Omental fat pad (tissue), 4 donors: ENCODE data around the gene IL2RG. TPM values are rescaled to one million over a fixed set of nuclear protein-coding genes. Genes with fewer than 3 reads are reported as not detected.

Source experiments
- ATAC-seq: fragments of 150-250 bp; one replicate; pipeline ENCODE4 v1.9.1; 2016; ENCODE audit warnings: mild to moderate bottlenecking, moderate library complexity; ENCODE audit not compliant: low FRiP score
- DNase-seq: peaks from one replicate; pipeline ENCODE4 v3.0.0-alpha.2; 2019; ENCODE audit warnings: low spot score
- CTCF ChIP-seq, 3 donors: fragments of 450-650 bp; IDR thresholded peaks; one replicate each; pipeline ENCODE4 v1.5.1; 2016 to 2017; ENCODE audit warnings: antibody characterized with exemption in 3 of 3, mild to moderate bottlenecking in 3 of 3, moderate library complexity in 2 of 3
- total RNA-seq, 4 donors: library from RNA; depleted of rRNA; stranded (reverse); fragments of >200 nt; gene quantifications; one replicate each; pipeline ENCODE4 v1.1.0, GENCODE V29; 2016

The IL2RG gene
- total RNA-seq, 4 donors from 2014 or later: 8.3 to 30.9 (median 15.6) TPM

DNA sequence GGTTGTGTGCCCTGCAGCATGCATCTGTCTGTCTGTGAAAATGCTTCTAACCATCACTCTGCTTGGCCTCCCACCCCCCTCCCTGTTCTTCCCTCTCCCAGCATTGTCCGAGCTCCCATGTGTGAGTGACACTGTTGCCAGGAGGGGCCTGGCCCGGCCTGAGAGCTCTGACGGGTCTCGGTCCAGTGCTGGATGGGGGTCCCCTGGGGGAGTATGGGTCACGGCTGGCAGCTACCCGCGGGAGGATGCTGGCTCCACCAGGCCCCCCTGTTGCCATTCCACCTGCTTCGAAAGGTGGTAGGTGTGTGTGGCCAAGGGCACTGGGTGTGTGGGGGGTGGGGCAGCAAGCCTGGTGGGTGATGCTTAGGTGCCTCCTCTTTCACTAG is 36.9 kb upstream of the IL2RG start:
- ATAC-seq (no peak), DNase-seq (no peak)
- no peak for TF ChIP-seq CTCF (IDR thresholded peaks at IDR 0.05)

DNA sequence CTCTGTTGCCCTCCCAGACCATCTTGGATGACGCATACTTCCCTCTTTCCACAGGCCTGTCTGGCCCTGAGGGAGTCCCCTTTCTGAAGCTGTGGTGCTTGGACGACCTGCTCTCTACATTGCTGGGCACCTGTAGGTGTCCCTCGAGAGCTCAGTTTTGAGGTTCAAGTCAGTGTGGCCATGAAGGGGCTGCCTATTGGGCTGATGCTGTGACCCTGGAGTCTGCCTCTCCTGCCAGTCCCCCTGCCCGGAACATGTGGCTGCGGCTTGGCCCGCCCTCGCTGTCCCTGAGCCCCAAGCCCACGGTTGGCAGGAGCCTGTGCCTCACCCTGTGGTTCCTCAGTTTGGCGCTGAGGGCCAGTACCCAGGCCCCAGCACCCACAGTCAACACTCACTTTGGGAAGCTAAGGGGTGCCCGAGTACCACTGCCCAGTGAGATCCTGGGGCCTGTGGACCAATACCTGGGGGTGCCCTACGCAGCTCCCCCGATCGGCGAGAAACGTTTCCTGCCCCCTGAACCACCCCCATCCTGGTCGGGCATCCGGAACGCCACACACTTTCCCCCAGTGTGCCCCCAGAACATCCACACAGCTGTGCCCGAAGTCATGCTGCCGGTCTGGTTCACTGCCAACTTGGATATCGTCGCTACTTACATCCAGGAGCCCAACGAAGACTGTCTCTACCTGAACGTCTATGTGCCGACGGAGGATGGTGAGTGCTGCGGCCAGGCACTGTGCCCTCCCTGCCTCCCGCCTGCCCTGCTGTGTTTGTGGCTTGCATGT is 36.3 kb upstream of the IL2RG start:
- DNase-seq (no peak), ATAC-seq (no peak)
- TF ChIP-seq CTCF (IDR thresholded peaks at IDR 0.05): no peak

DNA sequence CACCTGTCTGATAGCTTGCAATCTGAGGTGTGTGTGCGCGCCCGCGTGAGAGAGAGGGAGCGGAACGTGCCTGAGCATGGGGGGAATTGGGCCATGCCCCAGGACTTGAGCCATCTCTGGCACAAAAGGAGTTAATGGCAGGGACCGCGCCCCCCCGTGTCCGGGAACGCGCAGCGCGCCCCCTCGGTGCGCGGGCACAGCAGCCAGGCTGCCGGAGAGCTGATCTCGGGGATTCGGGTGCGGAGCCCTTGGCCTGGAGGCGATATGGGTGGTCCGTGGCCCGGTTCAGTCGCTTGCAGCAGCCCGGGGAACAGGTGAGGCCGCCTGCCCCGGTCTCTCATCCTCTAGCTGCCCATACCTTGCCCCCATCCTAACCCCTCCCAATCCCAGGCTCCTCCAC is 33.3 kb upstream of the IL2RG start, which contains the start of gene NLGN3:
TSS of gene NLGN3 (plus strand) at position 191 of the 400 bp plus-strand sequence. CDS start 2,909 bp downstream, outside the sequence.
- TF ChIP-seq CTCF (IDR thresholded peaks at IDR 0.05): no peak
- DNase-seq: no peak
- ATAC-seq: no peak

GRCh38 chrX:71143508-71143907 is 32.1 kb upstream of the IL2RG start:
- peak; percentile 31 for DNase-seq
- TF ChIP-seq CTCF (IDR thresholded peaks at IDR 0.05): no peak
- ATAC-seq: no peak

GRCh38 chrX:71140440-71140839 is 29.1 kb upstream of the IL2RG start:
- TF ChIP-seq CTCF (IDR thresholded peaks at IDR 0.05): no peak
- DNase-seq (no peak), ATAC-seq (no peak)

DNA sequence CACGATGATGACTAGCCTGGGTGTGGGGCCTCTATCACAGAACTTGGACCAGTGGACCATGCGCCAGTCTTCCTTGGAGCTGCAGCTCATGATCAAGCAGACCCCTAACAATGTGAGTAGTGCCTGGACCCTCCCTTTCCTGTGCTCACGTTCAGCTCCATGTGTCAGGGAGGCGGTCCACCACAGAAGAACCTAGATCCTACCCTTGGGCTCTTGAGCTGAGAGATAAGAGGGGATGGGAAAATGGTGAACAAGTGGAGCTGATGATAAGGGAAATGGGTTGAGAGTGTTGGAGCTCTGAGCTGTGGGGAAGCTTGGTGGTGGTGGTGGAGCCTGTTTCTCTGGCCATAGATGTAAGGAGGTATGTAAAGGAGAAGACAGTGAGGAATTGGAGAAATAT is 20.1 kb upstream of the IL2RG start:
- ATAC-seq: no peak
- TF ChIP-seq CTCF (IDR thresholded peaks at IDR 0.05): no peak
- no peak for DNase-seq
